IMR-90 (cell line): ENCODE measurements around the gene CRLF2. TPM values are rescaled to one million over a fixed set of nuclear protein-coding genes. Genes with fewer than 3 reads are reported as not detected.

Experiments
- ATAC-seq: fragments of 200-7000 bp; cut with Tn5 transposase; 2 replicates; pipeline ENCODE4 v1.9.1; 2020; ENCODE audit warnings: low read depth, mild to moderate bottlenecking, moderate library complexity
- BruUV-seq: library from RNA; stranded (reverse); fragments of 400-500 nt; replicated peaks from 2 replicates; lab custom pipeline; 2021; lab: Mats Ljungman, UMichigan
- CTCF ChIA-PET: fragments of 300-600 bp; formaldehyde crosslinking; extraction: SDS; loops from one replicate; lab custom pipeline; 2021; ENCODE audit warnings: antibody characterized with exemption; lab: Yijun Ruan, JAX
- POLR2A ChIA-PET: fragments of 300-600 bp; sonication (Branson Sonifier 250); formaldehyde crosslinking; loops from one replicate; lab custom pipeline; 2022; ENCODE audit warnings: antibody characterized with exemption; ENCODE audit not compliant: unreplicated experiment; lab: Charles Lee
- DNase-seq: peaks from one replicate; pipeline ENCODE4 v3.0.0; 2013
- H2AFZ ChIP-seq: replicated peaks from 2 replicates; pipeline ENCODE3; 2013; ENCODE audit warnings: low read length, mild to moderate bottlenecking; ENCODE audit not compliant: poor library complexity
- H2AK5ac ChIP-seq: 2 replicates; pipeline ENCODE4 v1.6.1; 2013; ENCODE audit warnings: low read depth, low read length, inconsistent platforms
- H2AK9ac ChIP-seq: replicated peaks from 2 replicates; pipeline ENCODE3; 2013; ENCODE audit warnings: mild to moderate bottlenecking, low read depth, low read length, moderate library complexity; ENCODE audit not compliant: poor library complexity
- H2BK120ac ChIP-seq: 2 replicates; pipeline ENCODE4 v1.6.1; 2013; ENCODE audit warnings: low read depth, low read length, inconsistent platforms
- H2BK15ac ChIP-seq: 3 replicates; pipeline ENCODE4 v1.6.1; 2013; ENCODE audit warnings: low read depth, low read length, inconsistent platforms
- H2BK20ac ChIP-seq: 2 replicates; pipeline ENCODE4 v1.6.1; 2013; ENCODE audit warnings: low read depth, mild to moderate bottlenecking, inconsistent platforms, low read length, moderate library complexity
- H2BK5ac ChIP-seq: 2 replicates; pipeline ENCODE4 v1.6.1; 2013; ENCODE audit warnings: mild to moderate bottlenecking, low read depth, low read length, inconsistent platforms; ENCODE audit not compliant: poor library complexity, severe bottlenecking
- H3K14ac ChIP-seq: replicated peaks from 2 replicates; pipeline ENCODE4 v1.6.1; 2013; ENCODE audit warnings: low read depth, low read length, inconsistent platforms
- H3K18ac ChIP-seq: 2 replicates; pipeline ENCODE4 v1.6.1; 2013; ENCODE audit warnings: low read depth, low read length, control low read depth
- H3K23ac ChIP-seq: 2 replicates; pipeline ENCODE4 v1.6.1; 2013; ENCODE audit warnings: low read depth, low read length, inconsistent platforms
- H3K27ac ChIP-seq: 2 replicates; pipeline ENCODE4 v1.5.1; 2013; ENCODE audit warnings: mild to moderate bottlenecking, control low read depth, low read length; ENCODE audit not compliant: insufficient read depth
- H3K27me3 ChIP-seq: 2 replicates; pipeline ENCODE4 v1.6.1; 2013; ENCODE audit warnings: low read length; ENCODE audit not compliant: control insufficient read depth, insufficient read depth
- H3K36me3 ChIP-seq: 2 replicates; pipeline ENCODE4 v1.6.1; 2013; ENCODE audit warnings: low read length, mixed read lengths; ENCODE audit not compliant: control insufficient read depth, insufficient read depth
- H3K4ac ChIP-seq: 2 replicates; pipeline ENCODE4 v1.6.1; 2013; ENCODE audit warnings: low read depth, low read length, inconsistent platforms
- H3K4me1 ChIP-seq: 2 replicates; pipeline ENCODE4 v1.6.1; 2013; ENCODE audit warnings: low read length, mixed read lengths; ENCODE audit not compliant: control insufficient read depth, insufficient read depth
- H3K4me2 ChIP-seq: 2 replicates; pipeline ENCODE4 v1.6.1; 2013; ENCODE audit warnings: low read depth, mild to moderate bottlenecking, control low read depth, low read length, moderate library complexity
- H3K4me3 ChIP-seq: 2 replicates; pipeline ENCODE4 v1.5.1; 2013; ENCODE audit warnings: low read depth, mild to moderate bottlenecking, control low read depth, low read length, moderate library complexity; ENCODE audit not compliant: insufficient read depth
- H3K56ac ChIP-seq: 2 replicates; pipeline ENCODE4 v1.6.1; 2013; ENCODE audit warnings: low read length, inconsistent platforms; ENCODE audit not compliant: insufficient read depth; ENCODE audit errors: extremely low read depth
- H3K79me1 ChIP-seq, 2 experiments: 2 replicates each; pipeline ENCODE4 v1.6.1; 2013; ENCODE audit warnings: low read length in 2 of 2, inconsistent platforms in 1 of 2, low read depth in 1 of 2
- H3K9ac ChIP-seq: 2 replicates; pipeline ENCODE4 v1.6.1; 2013; ENCODE audit warnings: low read depth, low read length, control low read depth
- H3K9me1 ChIP-seq: 2 replicates; pipeline ENCODE4 v1.6.1; 2013; ENCODE audit warnings: low read length, inconsistent platforms; ENCODE audit not compliant: insufficient read depth
- H3K9me3 ChIP-seq: 2 replicates; pipeline ENCODE4 v1.6.1; 2013; ENCODE audit warnings: low read length; ENCODE audit not compliant: control insufficient read depth, insufficient read depth
- H4K20me1 ChIP-seq: 2 replicates; pipeline ENCODE4 v1.6.1; 2013; ENCODE audit warnings: low read length, inconsistent platforms; ENCODE audit not compliant: insufficient read depth
- H4K5ac ChIP-seq: 2 replicates; pipeline ENCODE4 v1.6.1; 2013; ENCODE audit warnings: mild to moderate bottlenecking, low read depth, low read length, control low read depth
- H4K8ac ChIP-seq, 2 experiments: 2 replicates each; pipeline ENCODE4 v1.6.1; 2013; ENCODE audit warnings: low read depth in 2 of 2, low read length in 2 of 2, control low read depth in 1 of 2, inconsistent platforms in 1 of 2
- H4K91ac ChIP-seq: 2 replicates; pipeline ENCODE4 v1.6.1; 2013; ENCODE audit warnings: low read depth, low read length, inconsistent platforms; ENCODE audit not compliant: insufficient read depth
- BHLHE40 ChIP-seq: fragments of 150-350 bp; IDR thresholded peaks from 2 replicates; pipeline ENCODE4 v1.6.1; 2016; ENCODE audit warnings: mild to moderate bottlenecking, low read depth, low read length
- CHD1 ChIP-seq: IDR thresholded peaks from 2 replicates; pipeline ENCODE4 v1.6.1; 2012; ENCODE audit warnings: low read depth, low read length, improper control_type of control experiment
- CTCF ChIP-seq: conservative IDR thresholded peaks from 2 replicates; pipeline ENCODE4 v1.5.1; 2012; ENCODE audit warnings: mild to moderate bottlenecking, low read depth, low read length, improper control_type of control experiment
- ELK1 ChIP-seq: fragments of 150-350 bp; IDR thresholded peaks from 2 replicates; pipeline ENCODE4 v1.6.1; 2016; ENCODE audit warnings: low read depth, mild to moderate bottlenecking, low read length, moderate library complexity, borderline replicate concordance
- FOS ChIP-seq: fragments of 150-350 bp; IDR thresholded peaks from 2 replicates; pipeline ENCODE4 v1.6.1; 2016; ENCODE audit warnings: low read depth, low read length
- MAFK ChIP-seq: IDR thresholded peaks from 2 replicates; pipeline ENCODE4 v1.6.1; 2012; ENCODE audit warnings: low read depth, low read length, improper control_type of control experiment
- MAZ ChIP-seq: IDR thresholded peaks from 2 replicates; pipeline ENCODE4 v1.6.1; 2012; ENCODE audit warnings: low read depth, mild to moderate bottlenecking, low read length, improper control_type of control experiment, moderate library complexity, borderline replicate concordance
- MXI1 ChIP-seq: IDR thresholded peaks from 2 replicates; pipeline ENCODE4 v1.6.1; 2012; ENCODE audit warnings: low read depth, mild to moderate bottlenecking, low read length, moderate library complexity, borderline replicate concordance
- NFE2L2 ChIP-seq: fragments of 150-350 bp; IDR thresholded peaks from 2 replicates; pipeline ENCODE4 v1.6.1; 2016; ENCODE audit warnings: low read depth, mild to moderate bottlenecking, low read length
- POLR2A ChIP-seq: IDR thresholded peaks from 2 replicates; pipeline ENCODE4 v1.6.1; 2012; ENCODE audit warnings: mild to moderate bottlenecking, low read depth, low read length
- RAD21 ChIP-seq: IDR thresholded peaks from 2 replicates; pipeline ENCODE4 v1.6.1; 2012; ENCODE audit warnings: low read length, improper control_type of control experiment
- RFX5 ChIP-seq: IDR thresholded peaks from 2 replicates; pipeline ENCODE4 v1.8.0; 2012; ENCODE audit warnings: low read depth, mild to moderate bottlenecking, low read length, moderate library complexity
- USF2 ChIP-seq: fragments of 150-350 bp; IDR thresholded peaks from 2 replicates; pipeline ENCODE4 v1.6.1; 2017; ENCODE audit warnings: mild to moderate bottlenecking, antibody characterized with exemption, low read length, low read depth
- WGBS, 2 experiments: methylation state at CpG; one replicate each; pipeline versions ENCODE4 v1.1.5 to v1.1.7; 2013; ENCODE audit warnings: missing lambda C conversion rate in 2 of 2; ENCODE audit not compliant: insufficient read length in 1 of 2; ENCODE audit errors: extremely low coverage in 2 of 2; 5-methylcytosine and 5-hydroxymethylcytosine counted together
- dilution Hi-C: fragments of 300-500 bp; cut with HindIII; formaldehyde crosslinking; loops from one replicate; pipeline ENCODE4 v1.14.3; 2018; ENCODE audit warnings: low sequenced_read_pairs; ENCODE audit not compliant: unreplicated experiment
- in situ Hi-C: fragments of 300-500 bp; cut with MboI; formaldehyde crosslinking; loops from 3 replicates; pipeline ENCODE4 v1.14.3; 2019; ENCODE audit warnings: low sequenced_read_pairs, inconsistent platforms, mixed read lengths
- intact Hi-C: fragments of 100-400 bp; cut with micrococcal nuclease; formaldehyde crosslinking; loops from 2 replicates; pipeline ENCODE4 v1.10.0; 2022
- polyA plus RNA-seq, 3 experiments: library from polyadenylated mRNA; depleted of rRNA; stranded (reverse); fragments of >200 nt; gene quantifications; 2 replicates each; pipeline ENCODE4 v1.2.3, GENCODE V29; 2012; ENCODE audit warnings: low replicate concordance in 1 of 3
- total RNA-seq: library from RNA; depleted of rRNA; stranded (reverse); fragments of >200 nt; gene quantifications from 2 replicates; pipeline ENCODE4 v1.2.3, GENCODE V29; 2012

The CRLF2 gene
- total and polyA plus RNA-seq, 2 of the 4 experiments (the other 2 are of a cell fraction): not detected

GRCh38 chrX:1224954-1225353, 12.5 kb upstream of the CRLF2 start:
- intact Hi-C loops: no loop called here
- no TSS peak for BruUV-seq
- H3K14ac ChIP-seq: no peak overlapping the region
- H2BK5ac ChIP-seq: no peak overlapping the region
- H3K4me1 ChIP-seq: no peaks in the 10 kb centered on the region
- H3K56ac ChIP-seq: no peak overlapping the region
- no peak overlapping the region for H3K4ac ChIP-seq
- no peak overlapping the region for H4K8ac ChIP-seq
- dilution Hi-C loops: no loop called here
- no peak overlapping the region for H2BK15ac ChIP-seq
- H3K27me3 ChIP-seq: no peaks in the 10 kb centered on the region
- no peak overlapping the region for H3K4me3 ChIP-seq
- no peak overlapping the region for H3K4me2 ChIP-seq
- no peak overlapping the region for H2BK120ac ChIP-seq
- no peak overlapping the region for H3K27ac ChIP-seq
- no peak overlapping the region for H2AK9ac ChIP-seq
- no peak overlapping the region for H3K9ac ChIP-seq
- no peaks in the 10 kb centered on the region for H3K79me1 ChIP-seq
- in situ Hi-C loops: no loop called here
- ChIA-PET POLR2A (no interaction called here), CTCF (no interaction called here)
- no CpG with 5 or more reads among the region's 8 CpGs for WGBS, 2 experiments
- no peak for ATAC-seq
- TF ChIP-seq MAZ (no peak), RAD21 (no peak), RFX5 (no peak), CTCF (no peak), USF2 (no peak), FOS (no peak), ELK1 (no peak), POLR2A (no peak), CHD1 (no peak), MXI1 (no peak), MAFK (no peak), NFE2L2 (no peak), BHLHE40 (no peak)
- no peak overlapping the region for H2BK20ac ChIP-seq
- H2AK5ac ChIP-seq: no peak overlapping the region
- no peak overlapping the region for H4K5ac ChIP-seq
- H3K9me3 ChIP-seq: peaks cover 15% of the 10 kb centered on the region
- no peak overlapping the region for H2AFZ ChIP-seq
- H3K18ac ChIP-seq: no peak overlapping the region
- H3K36me3 ChIP-seq: no peaks in the 10 kb centered on the region
- no peaks in the 10 kb centered on the region for H4K20me1 ChIP-seq
- no peak for DNase-seq
- H3K23ac ChIP-seq: no peak overlapping the region
- H4K91ac ChIP-seq: no peak overlapping the region
- no peaks in the 10 kb centered on the region for H3K9me1 ChIP-seq
